ENCODE data around the gene TMEM259.

TMEM259 gene

DNA sequence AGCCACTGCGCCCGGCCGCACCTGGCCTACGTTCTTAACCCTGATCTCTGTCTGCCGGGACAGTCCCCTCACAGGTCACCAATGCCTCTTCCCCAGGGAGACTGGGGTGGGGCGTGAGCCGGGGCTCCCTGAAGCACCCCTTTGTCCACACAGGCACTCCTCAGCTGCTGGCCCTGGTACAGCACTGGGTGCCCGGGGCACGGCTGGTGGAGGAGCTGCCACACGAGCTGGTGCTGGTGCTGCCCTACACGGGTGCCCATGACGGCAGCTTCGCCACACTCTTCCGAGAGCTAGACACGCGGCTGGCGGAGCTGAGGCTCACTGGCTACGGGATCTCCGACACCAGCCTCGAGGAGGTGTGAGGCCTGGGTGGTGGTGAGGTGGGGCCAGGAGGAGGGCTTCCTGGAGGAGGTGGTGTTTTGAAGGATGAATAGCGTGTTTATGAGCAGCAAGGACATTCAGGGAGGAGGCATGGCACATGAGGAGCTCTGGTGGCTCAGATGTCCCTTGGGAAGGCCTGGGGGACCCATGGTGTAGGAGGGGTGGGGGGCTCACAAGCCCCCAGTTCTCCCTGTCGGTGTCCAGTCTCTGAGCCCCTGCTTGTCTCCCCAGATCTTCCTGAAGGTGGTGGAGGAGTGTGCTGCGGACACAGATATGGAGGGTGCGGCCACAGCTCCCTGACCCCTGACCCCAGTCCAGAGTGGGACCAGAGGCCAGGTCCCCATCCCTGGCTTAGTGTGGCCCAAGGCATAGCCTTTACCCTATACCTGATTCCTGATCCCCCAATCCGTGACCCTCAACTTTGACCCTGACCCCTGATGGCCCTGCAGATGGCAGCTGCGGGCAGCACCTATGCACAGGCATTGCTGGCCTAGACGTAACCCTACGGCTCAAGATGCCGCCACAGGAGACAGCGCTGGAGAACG, 32.5 kb upstream of the TMEM259 start:
- Histone ChIP-seq H3K9me3 (replicated peaks in 1 of 2; ENCODE audit: control insufficient read depth in 2 of 2, insufficient read depth in 1 of 2, low read depth in 1 of 2, low read length in 2 of 2) (peaks cover 0 to 30% of the 10 kb centered on the region in 2 donors), H3K9ac (ENCODE audit: low read depth, low read length, poor library complexity) (no peak overlapping the region), H2AFZ (ENCODE audit: low read length) (no peak overlapping the region), H2AK5ac (ENCODE audit: low read depth, low read length) (peak overlapping the region; percentile 68), H3K4me2 (ENCODE audit: insufficient read depth, low read length, poor library complexity, severe bottlenecking) (no peak overlapping the region), H3K18ac (ENCODE audit: low read length) (peak overlapping the region; percentile 72), H3K14ac (ENCODE audit: low read length) (peak overlapping the region; percentile 84), H2BK12ac (ENCODE audit: low read length) (no peak overlapping the region), H3K23ac (ENCODE audit: low read depth, low read length, poor library complexity) (no peak overlapping the region), H3K36me3 (replicated peaks in 1 of 2; ENCODE audit: control insufficient read depth in 2 of 2, insufficient read depth in 2 of 2, low read length in 2 of 2) (peaks cover 0 to 2% of the 10 kb centered on the region in 2 donors), H2BK5ac (ENCODE audit: low read length) (no peak overlapping the region), H3K4me1 (ENCODE audit: control insufficient read depth in 2 of 2, insufficient read depth in 1 of 2, low read depth in 1 of 2, low read length in 2 of 2) (peaks cover 0 to 2% of the 10 kb centered on the region in 2 donors), H4K8ac (ENCODE audit: low read depth, low read length) (peak overlapping the region; percentile 48), H3K4ac (ENCODE audit: low read length) (no peak overlapping the region), H4K91ac (ENCODE audit: low read depth, low read length, poor library complexity) (no peak overlapping the region), H2BK15ac (ENCODE audit: low read length) (peak overlapping the region; percentile 26), H2BK120ac (ENCODE audit: low read depth, low read length) (no peak overlapping the region), H3K79me1 (ENCODE audit: low read depth, low read length) (no peaks in the 10 kb centered on the region), H3K4me3 (ENCODE audit: low read length in 2 of 2) (no peak overlapping the region), H3K27ac (replicated peaks; ENCODE audit: low read length) (no peak overlapping the region), H3K27me3 (ENCODE audit: control insufficient read depth in 3 of 3, insufficient read depth in 3 of 3, low read depth in 1 of 3, low read length in 3 of 3) (no peaks in the 10 kb centered on the region)
- WGBS, 2 donors (ENCODE audit: extremely low coverage in 2 of 2, insufficient read length in 2 of 2, insufficient replicate concordance in 1 of 2), result no CpG with 5 or more reads among the region's 31 CpGs
- no peak for DNase-seq (ENCODE audit: low spot score)

DNA sequence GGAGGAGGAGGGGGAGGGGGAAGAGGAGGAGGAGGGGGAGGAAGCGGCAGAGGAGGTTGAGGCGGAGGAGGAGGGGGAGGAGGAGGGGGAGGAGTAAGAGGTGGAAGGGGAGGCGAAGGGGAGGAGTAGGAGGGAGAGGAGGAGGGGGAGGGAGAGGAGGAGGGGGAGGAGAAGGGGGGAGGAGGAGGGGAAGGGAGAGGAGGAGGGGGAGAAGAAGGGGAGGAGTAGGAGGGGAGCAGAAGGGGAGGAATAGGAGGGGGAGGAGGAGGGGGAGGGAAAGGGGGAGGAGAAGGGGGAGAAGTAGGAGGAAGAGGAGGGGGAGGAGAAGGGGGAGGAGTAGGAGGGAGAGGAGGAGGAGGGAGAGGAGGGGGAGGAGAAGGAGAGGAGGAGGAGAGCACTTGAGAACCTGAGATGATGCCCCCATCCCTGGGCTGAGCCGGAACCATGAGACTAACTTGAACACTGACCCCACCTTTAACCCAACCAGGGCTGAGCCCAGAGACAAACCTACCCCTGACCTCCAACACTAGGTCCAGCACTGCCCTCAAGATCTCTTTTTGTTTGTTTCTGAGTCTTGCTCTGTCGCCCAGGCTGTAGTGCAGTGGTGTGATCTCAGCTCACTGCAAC, 31.5 kb upstream of the TMEM259 start:
- Histone ChIP-seq H4K91ac (ENCODE audit: low read depth, low read length, poor library complexity) (no peak overlapping the region), H3K4me1 (ENCODE audit: control insufficient read depth in 2 of 2, insufficient read depth in 1 of 2, low read depth in 1 of 2, low read length in 2 of 2) (peaks cover 0 to 2% of the 10 kb centered on the region in 2 donors), H2BK120ac (ENCODE audit: low read depth, low read length) (no peak overlapping the region), H2AFZ (ENCODE audit: low read length) (no peak overlapping the region), H2BK12ac (ENCODE audit: low read length) (no peak overlapping the region), H3K18ac (ENCODE audit: low read length) (no peak overlapping the region), H2BK15ac (ENCODE audit: low read length) (no peak overlapping the region), H3K4ac (ENCODE audit: low read length) (no peak overlapping the region), H3K27ac (replicated peaks; ENCODE audit: low read length) (no peak overlapping the region), H3K23ac (ENCODE audit: low read depth, low read length, poor library complexity) (no peak overlapping the region), H3K9ac (ENCODE audit: low read depth, low read length, poor library complexity) (no peak overlapping the region), H3K79me1 (ENCODE audit: low read depth, low read length) (no peaks in the 10 kb centered on the region), H4K8ac (ENCODE audit: low read depth, low read length) (no peak overlapping the region), H3K9me3 (replicated peaks in 1 of 2; ENCODE audit: control insufficient read depth in 2 of 2, insufficient read depth in 1 of 2, low read depth in 1 of 2, low read length in 2 of 2) (peaks cover 0 to 22% of the 10 kb centered on the region in 2 donors), H2AK5ac (ENCODE audit: low read depth, low read length) (no peak overlapping the region), H3K27me3 (ENCODE audit: control insufficient read depth in 3 of 3, insufficient read depth in 3 of 3, low read depth in 1 of 3, low read length in 3 of 3) (no peaks in the 10 kb centered on the region), H3K36me3 (replicated peaks in 1 of 2; ENCODE audit: control insufficient read depth in 2 of 2, insufficient read depth in 2 of 2, low read length in 2 of 2) (peaks cover 0 to 2% of the 10 kb centered on the region in 2 donors), H3K14ac (ENCODE audit: low read length) (no peak overlapping the region), H3K4me2 (ENCODE audit: insufficient read depth, low read length, poor library complexity, severe bottlenecking) (no peak overlapping the region), H3K4me3 (ENCODE audit: low read length in 2 of 2) (no peak overlapping the region), H2BK5ac (ENCODE audit: low read length) (no peak overlapping the region)
- WGBS, 2 donors (ENCODE audit: extremely low coverage in 2 of 2, insufficient read length in 2 of 2, insufficient replicate concordance in 1 of 2), result no CpG with 5 or more reads among the region's 5 CpGs
- DNase-seq (ENCODE audit: low spot score), result no peak

DNA sequence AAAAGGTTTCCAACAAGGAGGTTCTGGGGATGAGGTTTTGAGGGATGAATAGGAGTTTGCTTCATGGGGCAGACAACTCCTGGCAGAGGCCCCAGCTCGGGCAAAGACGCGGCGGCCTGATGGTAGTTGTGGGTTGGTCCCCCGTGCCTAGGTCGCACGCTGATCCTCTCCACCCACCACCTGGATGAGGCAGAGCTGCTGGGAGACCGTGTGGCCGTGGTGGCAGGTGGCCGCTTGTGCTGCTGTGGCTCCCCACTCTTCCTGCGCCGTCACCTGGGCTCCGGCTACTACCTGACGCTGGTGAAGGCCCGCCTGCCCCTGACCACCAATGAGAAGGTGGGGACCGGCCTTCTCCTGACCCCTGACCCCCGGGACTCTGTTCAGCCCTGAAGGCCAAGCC, 30.9 kb upstream of the TMEM259 start:
- H2BK12ac ChIP-seq (ENCODE audit: low read length), result peak overlapping the region; percentile 22
- H3K4ac ChIP-seq (ENCODE audit: low read length), result no peak overlapping the region
- no peak overlapping the region for H3K14ac ChIP-seq (ENCODE audit: low read length)
- H2BK120ac ChIP-seq (ENCODE audit: low read depth, low read length), result no peak overlapping the region
- H3K4me2 ChIP-seq (ENCODE audit: insufficient read depth, low read length, poor library complexity, severe bottlenecking), result no peak overlapping the region
- no CpG with 5 or more reads among the region's 17 CpGs for WGBS, 2 donors (ENCODE audit: extremely low coverage in 2 of 2, insufficient read length in 2 of 2, insufficient replicate concordance in 1 of 2)
- H3K27me3 ChIP-seq (ENCODE audit: control insufficient read depth in 3 of 3, insufficient read depth in 3 of 3, low read depth in 1 of 3, low read length in 3 of 3), result no peaks in the 10 kb centered on the region
- no peak overlapping the region for H4K91ac ChIP-seq (ENCODE audit: low read depth, low read length, poor library complexity)
- H4K8ac ChIP-seq (ENCODE audit: low read depth, low read length), result no peak overlapping the region
- H2AK5ac ChIP-seq (ENCODE audit: low read depth, low read length), result no peak overlapping the region
- H3K36me3 ChIP-seq (replicated peaks in 1 of 2; ENCODE audit: control insufficient read depth in 2 of 2, insufficient read depth in 2 of 2, low read length in 2 of 2), result peaks cover 0 to 2% of the 10 kb centered on the region in 2 donors
- H3K27ac ChIP-seq (replicated peaks; ENCODE audit: low read length), result no peak overlapping the region
- no peak for DNase-seq (ENCODE audit: low spot score)
- no peak overlapping the region for H3K23ac ChIP-seq (ENCODE audit: low read depth, low read length, poor library complexity)
- no peak overlapping the region for H2BK15ac ChIP-seq (ENCODE audit: low read length)
- H2BK5ac ChIP-seq (ENCODE audit: low read length), result no peak overlapping the region
- peaks cover under 1% of the 10 kb centered on the region for H3K79me1 ChIP-seq (ENCODE audit: low read depth, low read length)
- H3K4me1 ChIP-seq (ENCODE audit: control insufficient read depth in 2 of 2, insufficient read depth in 1 of 2, low read depth in 1 of 2, low read length in 2 of 2), result peaks cover 0 to 2% of the 10 kb centered on the region in 2 donors
- H3K9ac ChIP-seq (ENCODE audit: low read depth, low read length, poor library complexity), result no peak overlapping the region
- H3K9me3 ChIP-seq (replicated peaks in 1 of 2; ENCODE audit: control insufficient read depth in 2 of 2, insufficient read depth in 1 of 2, low read depth in 1 of 2, low read length in 2 of 2), result peaks cover 0 to 16% of the 10 kb centered on the region in 2 donors
- H3K18ac ChIP-seq (ENCODE audit: low read length), result no peak overlapping the region
- no peak overlapping the region for H3K4me3 ChIP-seq (ENCODE audit: low read length in 2 of 2)
- H2AFZ ChIP-seq (ENCODE audit: low read length), result no peak overlapping the region
